PC-9 (cell line): ENCODE data around the gene CELA3B. TPM values are rescaled to one million over a fixed set of nuclear protein-coding genes. Genes with fewer than 3 reads are reported as not detected.
"Not testable (repeated sequence)": the region's sequence is repeated elsewhere in the genome, so short reads cannot be mapped to it uniquely, and the experiment has no call there.

Experiments
- BruUV-seq: library from RNA; stranded (reverse); fragments of 400-500 nt; replicated peaks from 2 replicates; lab custom pipeline; 2021; lab: Mats Ljungman, UMichigan
- CTCF ChIA-PET: fragments of 300-600 bp; sonication (Branson Sonifier 250); formaldehyde crosslinking; loops from one replicate; lab custom pipeline; 2022; ENCODE audit warnings: antibody characterized with exemption; lab: Charles Lee
- POLR2A ChIA-PET: fragments of 300-600 bp; sonication (Branson Sonifier 250); formaldehyde crosslinking; loops from one replicate; lab custom pipeline; 2022; ENCODE audit warnings: antibody characterized with exemption; ENCODE audit not compliant: unreplicated experiment; lab: Charles Lee
- DNase-seq, 2 experiments: peaks; one replicate each; pipeline versions ENCODE4 v3.0.0 to v3.0.0-alpha.2; 2015 to 2022; ENCODE audit warnings: mixed read lengths in 1 of 2
- H2AFZ ChIP-seq: fragments of 200-600 bp; sonication (generic); 2 replicates; pipeline ENCODE4 v1.8.1; 2017; ENCODE audit warnings: antibody characterized with exemption
- H3F3A ChIP-seq: fragments of 200-600 bp; sonication (generic); 2 replicates; pipeline ENCODE4 v1.8.1; 2017; ENCODE audit warnings: antibody characterized with exemption, mild to moderate bottlenecking, low read depth; ENCODE audit not compliant: insufficient read depth
- H3K27ac ChIP-seq: fragments of 200-600 bp; sonication (generic); 2 replicates; pipeline ENCODE4 v1.6.1; 2016; ENCODE audit warnings: mixed run types
- H3K27me3 ChIP-seq: fragments of 200-600 bp; sonication (generic); 2 replicates; pipeline ENCODE4 v1.6.1; 2016; ENCODE audit warnings: low read depth, mixed run types; ENCODE audit not compliant: insufficient read depth
- H3K36me3 ChIP-seq: fragments of 200-600 bp; sonication (generic); 2 replicates; pipeline ENCODE4 v1.6.1; 2016; ENCODE audit warnings: low read depth, mixed run types
- H3K4me1 ChIP-seq: fragments of 200-600 bp; sonication (generic); replicated peaks from 2 replicates; pipeline ENCODE4 v1.6.1; 2016; ENCODE audit warnings: mixed run types; ENCODE audit not compliant: insufficient read depth
- H3K4me2 ChIP-seq: fragments of 200-600 bp; sonication (generic); 2 replicates; pipeline ENCODE4 v1.6.1; 2017; ENCODE audit warnings: mixed run types
- H3K4me3 ChIP-seq: fragments of 200-600 bp; sonication (generic); 2 replicates; pipeline ENCODE4 v1.6.1; 2016; ENCODE audit warnings: mixed run types
- H3K79me2 ChIP-seq: fragments of 200-600 bp; sonication (generic); 2 replicates; pipeline ENCODE4 v1.6.1; 2017; ENCODE audit warnings: low read depth, mixed run types
- H3K9me2 ChIP-seq: fragments of 200-600 bp; sonication (generic); 2 replicates; pipeline ENCODE4 v1.8.1; 2017; ENCODE audit warnings: mild to moderate bottlenecking; ENCODE audit not compliant: insufficient read depth
- H3K9me3 ChIP-seq: fragments of 200-600 bp; sonication (generic); 2 replicates; pipeline ENCODE4 v1.8.1; 2016; ENCODE audit warnings: low read depth; ENCODE audit not compliant: insufficient read depth
- H4K20me1 ChIP-seq: fragments of 200-600 bp; sonication (generic); 2 replicates; pipeline ENCODE4 v1.8.1; 2017; ENCODE audit not compliant: insufficient read depth
- EZH2 ChIP-seq: fragments of 200-600 bp; sonication (generic); IDR thresholded peaks from 2 replicates; pipeline ENCODE4 v1.8.0; 2017; ENCODE audit warnings: antibody characterized with exemption, low read depth
- intact Hi-C: fragments of 100-400 bp; cut with micrococcal nuclease; formaldehyde crosslinking; loops from one replicate; pipeline ENCODE4 v1.10.0; 2022; ENCODE audit not compliant: unreplicated experiment
- total RNA-seq: library from RNA; stranded (reverse); gene quantifications from 2 replicates; pipeline ENCODE4 v1.2.3, GENCODE V29; 2021
- TF ChIP-seq, protein P1 (sequence below): fragments of 200-600 bp; sonication (generic); conservative IDR thresholded peaks from 2 replicates; pipeline ENCODE4 v1.6.1; 2017; ENCODE audit warnings: mixed run types, antibody characterized with exemption, mild to moderate bottlenecking, moderate library complexity

CELA3B gene
- total RNA-seq, 1 experiment from 2014 or later = not detected

DNA sequence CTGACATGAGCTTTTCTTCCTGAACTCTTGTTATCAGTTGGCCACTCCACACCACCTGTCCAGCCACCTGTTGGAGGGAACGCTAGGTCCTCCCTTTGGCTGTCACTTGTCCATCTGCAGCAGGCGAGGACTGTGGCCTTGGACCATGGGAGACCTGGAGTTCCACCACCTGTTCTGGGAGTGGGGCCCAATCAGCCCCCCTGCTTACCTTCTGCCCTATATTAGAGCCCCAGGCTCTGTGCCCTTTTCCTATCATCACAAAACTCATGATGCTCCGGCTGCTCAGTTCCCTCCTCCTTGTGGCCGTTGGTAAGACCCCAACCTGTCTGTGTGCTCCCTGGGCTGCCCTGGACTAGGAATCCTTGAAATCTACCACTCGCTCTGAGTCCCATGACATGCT is 24.6 kb downstream of the CELA3B start, which contains the start of gene CELA3A:
CELA3A (plus strand) TSS at position 249 of the 400 bp plus-strand sequence; CDS start at position 267, 18 bp downstream.
- no peak for DNase-seq
- intact Hi-C loops = no loop called here
- POLR2A ChIA-PET = no interaction called here
- TF ChIP-seq, protein P1, sequence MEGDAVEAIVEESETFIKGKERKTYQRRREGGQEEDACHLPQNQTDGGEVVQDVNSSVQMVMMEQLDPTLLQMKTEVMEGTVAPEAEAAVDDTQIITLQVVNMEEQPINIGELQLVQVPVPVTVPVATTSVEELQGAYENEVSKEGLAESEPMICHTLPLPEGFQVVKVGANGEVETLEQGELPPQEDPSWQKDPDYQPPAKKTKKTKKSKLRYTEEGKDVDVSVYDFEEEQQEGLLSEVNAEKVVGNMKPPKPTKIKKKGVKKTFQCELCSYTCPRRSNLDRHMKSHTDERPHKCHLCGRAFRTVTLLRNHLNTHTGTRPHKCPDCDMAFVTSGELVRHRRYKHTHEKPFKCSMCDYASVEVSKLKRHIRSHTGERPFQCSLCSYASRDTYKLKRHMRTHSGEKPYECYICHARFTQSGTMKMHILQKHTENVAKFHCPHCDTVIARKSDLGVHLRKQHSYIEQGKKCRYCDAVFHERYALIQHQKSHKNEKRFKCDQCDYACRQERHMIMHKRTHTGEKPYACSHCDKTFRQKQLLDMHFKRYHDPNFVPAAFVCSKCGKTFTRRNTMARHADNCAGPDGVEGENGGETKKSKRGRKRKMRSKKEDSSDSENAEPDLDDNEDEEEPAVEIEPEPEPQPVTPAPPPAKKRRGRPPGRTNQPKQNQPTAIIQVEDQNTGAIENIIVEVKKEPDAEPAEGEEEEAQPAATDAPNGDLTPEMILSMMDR = no peak
- TF ChIP-seq EZH2 = no peak
- Histone ChIP-seq H3K9me3 (no peaks in the 10 kb centered on the region), H3K9me2 (no peaks in the 10 kb centered on the region), H3K4me1 (peaks cover 10% of the 10 kb centered on the region), H3K27me3 (no peaks in the 10 kb centered on the region), H3K4me2 (no peak within 1 kb of the TSS), H3K36me3 (no peaks in the 10 kb centered on the region), H3K79me2 (no peaks in the 10 kb centered on the region), H4K20me1 (no peaks in the 10 kb centered on the region), H3K27ac (no peak within 1 kb of the TSS), H3F3A (no peaks in the 10 kb centered on the region), H3K4me3 (no peak within 1 kb of the TSS), H2AFZ (no peak within 1 kb of the TSS)
- BruUV-seq = no TSS peak
- CTCF ChIA-PET = no interaction called here

DNA sequence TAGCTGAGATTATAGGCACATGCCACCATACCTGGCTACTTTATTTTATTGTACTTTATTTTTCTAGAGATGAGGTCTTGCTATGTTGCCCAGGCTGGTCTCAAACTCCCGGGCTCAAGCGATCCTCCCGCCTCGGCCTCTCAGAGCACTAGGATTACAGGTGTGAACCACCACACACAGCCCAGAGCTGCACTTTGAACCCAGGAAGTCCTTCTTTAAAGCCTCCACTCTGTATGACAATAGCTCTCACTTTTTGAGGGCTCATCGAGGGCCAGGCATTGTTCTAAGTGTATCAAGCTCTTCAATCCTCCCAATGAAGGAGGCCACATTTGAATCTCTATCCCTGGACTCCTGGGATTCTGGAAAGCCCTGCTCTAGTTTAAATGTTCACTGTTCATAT is 25.6 kb downstream of the CELA3B start:
- CTCF ChIA-PET, H3K27ac ChIP-seq, POLR2A ChIA-PET: not testable (repeated sequence)

GRCh38 chr1:22002875-22003274 is 26.1 kb downstream of the CELA3B start:
- H3K4me2 ChIP-seq, POLR2A ChIA-PET, H3K4me3 ChIP-seq, H3K4me1 ChIP-seq, H3K9me3 ChIP-seq, H2AFZ ChIP-seq, intact Hi-C loops, H3K27ac ChIP-seq, H4K20me1 ChIP-seq, H3K79me2 ChIP-seq, BruUV-seq, H3F3A ChIP-seq, H3K9me2 ChIP-seq, DNase-seq, H3K36me3 ChIP-seq, CTCF ChIA-PET, H3K27me3 ChIP-seq: not testable (repeated sequence)

More for the DNA sequence above, 25.6 kb downstream of the CELA3B start:
- H3K79me2 ChIP-seq, H3K4me3 ChIP-seq, H3K36me3 ChIP-seq, H4K20me1 ChIP-seq, H3K4me1 ChIP-seq, H3F3A ChIP-seq, H3K4me2 ChIP-seq, H3K9me3 ChIP-seq, DNase-seq, H3K27me3 ChIP-seq, H3K9me2 ChIP-seq, BruUV-seq, intact Hi-C loops, H2AFZ ChIP-seq: not testable (repeated sequence)

DNA sequence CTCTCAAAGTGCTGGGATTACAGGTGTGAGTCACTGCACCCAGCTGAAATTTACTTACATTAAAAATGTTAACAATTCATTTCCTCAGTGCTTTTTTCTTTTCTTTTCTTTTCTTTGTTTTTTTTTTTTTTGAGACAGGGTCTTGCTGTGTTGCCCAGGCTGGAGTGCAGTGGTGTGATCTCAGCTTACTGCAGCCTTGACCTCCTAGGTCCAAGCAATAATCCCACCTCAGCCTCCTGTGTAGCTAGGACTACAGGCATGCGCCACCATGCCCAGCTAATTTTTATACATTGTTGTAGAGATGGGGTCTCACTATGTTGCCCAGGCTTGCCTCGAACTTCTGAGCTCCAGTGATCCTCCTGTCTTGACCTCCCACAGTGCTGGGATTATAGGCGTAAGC is 27.1 kb downstream of the CELA3B start:
- H3K27me3 ChIP-seq, H3K36me3 ChIP-seq, H3K9me3 ChIP-seq, H3F3A ChIP-seq, DNase-seq, H3K9me2 ChIP-seq, H2AFZ ChIP-seq, H3K79me2 ChIP-seq, H4K20me1 ChIP-seq, H3K4me3 ChIP-seq, BruUV-seq, H3K4me2 ChIP-seq, POLR2A ChIA-PET, CTCF ChIA-PET, intact Hi-C loops, H3K4me1 ChIP-seq, H3K27ac ChIP-seq: not testable (repeated sequence)
